Mesenchymal stem cell (in vitro differentiated cells and primary cell): ENCODE data around the gene KRT4.

Experiments used
- DNase-seq: peaks from one replicate; pipeline ENCODE4 v3.0.0-alpha.2; 2013
- H2AFZ ChIP-seq: one replicate; pipeline ENCODE4 v1.6.1; 2013; ENCODE audit warnings: low read depth, mild to moderate bottlenecking, control low read depth, inconsistent platforms, low read length, moderate library complexity
- H2AK5ac ChIP-seq: 2 replicates; pipeline ENCODE4 v1.6.1; 2013; ENCODE audit warnings: low read length, moderate library complexity, mild to moderate bottlenecking, inconsistent platforms; ENCODE audit not compliant: severe bottlenecking
- H2BK120ac ChIP-seq: one replicate; pipeline ENCODE4 v1.6.1; 2013; ENCODE audit warnings: low read depth, mild to moderate bottlenecking, inconsistent platforms, low read length, moderate library complexity
- H2BK12ac ChIP-seq, 2 experiments: one replicate each; pipeline ENCODE4 v1.6.1; 2013; ENCODE audit warnings: inconsistent platforms in 2 of 2, low read length in 2 of 2, mild to moderate bottlenecking in 2 of 2, moderate library complexity in 2 of 2, control low read depth in 1 of 2
- H2BK15ac ChIP-seq: one replicate; pipeline ENCODE4 v1.6.1; 2013; ENCODE audit warnings: mild to moderate bottlenecking, low read depth, inconsistent platforms; ENCODE audit not compliant: poor library complexity, severe bottlenecking
- H2BK5ac ChIP-seq: 2 replicates; pipeline ENCODE4 v1.6.1; 2013; ENCODE audit warnings: low read depth, mild to moderate bottlenecking, low read length, control low read depth, inconsistent platforms; ENCODE audit not compliant: poor library complexity, severe bottlenecking
- H3K14ac ChIP-seq, 2 experiments: one replicate each; pipeline ENCODE4 v1.6.1; 2013; ENCODE audit warnings: inconsistent platforms in 2 of 2, low read length in 2 of 2, control low read depth in 1 of 2, mild to moderate bottlenecking in 1 of 2, moderate library complexity in 1 of 2
- H3K18ac ChIP-seq, 2 experiments: one replicate each; pipeline ENCODE4 v1.6.1; 2013; ENCODE audit warnings: inconsistent platforms in 2 of 2, low read length in 2 of 2, control low read depth in 1 of 2, low read depth in 1 of 2, mild to moderate bottlenecking in 1 of 2
- H3K23ac ChIP-seq, 2 experiments: one replicate each; pipeline ENCODE4 v1.6.1; 2013; ENCODE audit warnings: inconsistent platforms in 2 of 2, low read length in 2 of 2, mild to moderate bottlenecking in 2 of 2, moderate library complexity in 2 of 2, control low read depth in 1 of 2
- H3K27ac ChIP-seq: 2 replicates; pipeline ENCODE4 v1.5.1; 2013; ENCODE audit warnings: mild to moderate bottlenecking, moderate library complexity, low read length, control low read depth, inconsistent platforms; ENCODE audit not compliant: poor library complexity, severe bottlenecking
- H3K27me3 ChIP-seq, 2 experiments: 2 replicates each; pipeline versions ENCODE4 v1.6.1 to v1.7.0; 2013; ENCODE audit warnings: low read length in 2 of 2, mild to moderate bottlenecking in 2 of 2, moderate library complexity in 2 of 2, control low read depth in 1 of 2, inconsistent platforms in 1 of 2; ENCODE audit not compliant: control insufficient read depth in 1 of 2, insufficient read depth in 1 of 2
- H3K36me3 ChIP-seq, 2 experiments: 2 replicates each; pipeline versions ENCODE4 v1.6.1 to v1.7.0; 2013; ENCODE audit warnings: low read length in 2 of 2, control low read depth in 1 of 2, inconsistent platforms in 1 of 2, low read depth in 1 of 2, mild to moderate bottlenecking in 1 of 2; ENCODE audit not compliant: insufficient read depth in 2 of 2, control insufficient read depth in 1 of 2
- H3K4ac ChIP-seq, 2 experiments: one replicate each; pipeline ENCODE4 v1.6.1; 2013; ENCODE audit warnings: inconsistent platforms in 2 of 2, low read length in 2 of 2, mild to moderate bottlenecking in 2 of 2, moderate library complexity in 2 of 2, control low read depth in 1 of 2, low read depth in 1 of 2
- H3K4me1 ChIP-seq: 2 replicates; pipeline ENCODE4 v1.6.1; 2013; ENCODE audit warnings: low read depth, low read length, control low read depth; ENCODE audit not compliant: control insufficient read depth, insufficient read depth
- H3K4me2 ChIP-seq: 2 replicates; pipeline ENCODE4 v1.6.1; 2013; ENCODE audit warnings: low read length, mild to moderate bottlenecking, inconsistent platforms; ENCODE audit not compliant: poor library complexity, severe bottlenecking
- H3K4me3 ChIP-seq, 2 experiments: 2 replicates each; pipeline versions ENCODE4 v1.5.1 to v1.7.0; 2013; ENCODE audit warnings: low read length in 2 of 2, mild to moderate bottlenecking in 2 of 2, control low read depth in 1 of 2, low read depth in 1 of 2; ENCODE audit not compliant: insufficient read depth in 1 of 2
- H3K79me1 ChIP-seq: replicated peaks from 2 replicates; pipeline ENCODE4 v1.6.1; 2013; ENCODE audit warnings: mild to moderate bottlenecking, control low read depth, low read length, inconsistent platforms; ENCODE audit not compliant: poor library complexity, severe bottlenecking
- H3K9ac ChIP-seq: 2 replicates; pipeline ENCODE4 v1.7.0; 2013; ENCODE audit warnings: mild to moderate bottlenecking, low read length, moderate library complexity
- H3K9me3 ChIP-seq: 2 replicates; pipeline ENCODE4 v1.7.0; 2013; ENCODE audit warnings: mild to moderate bottlenecking, low read length; ENCODE audit not compliant: control insufficient read depth
- H4K8ac ChIP-seq: one replicate; pipeline ENCODE4 v1.6.1; 2013; ENCODE audit warnings: inconsistent platforms, mild to moderate bottlenecking, low read length, moderate library complexity
- H4K91ac ChIP-seq: one replicate; pipeline ENCODE4 v1.6.1; 2013; ENCODE audit warnings: mild to moderate bottlenecking, low read length, inconsistent platforms
- WGBS: methylation state at CpG from one replicate; pipeline ENCODE4 v1.1.7; 2013; ENCODE audit warnings: mixed read lengths; 5-methylcytosine and 5-hydroxymethylcytosine counted together

Gene KRT4

DNA sequence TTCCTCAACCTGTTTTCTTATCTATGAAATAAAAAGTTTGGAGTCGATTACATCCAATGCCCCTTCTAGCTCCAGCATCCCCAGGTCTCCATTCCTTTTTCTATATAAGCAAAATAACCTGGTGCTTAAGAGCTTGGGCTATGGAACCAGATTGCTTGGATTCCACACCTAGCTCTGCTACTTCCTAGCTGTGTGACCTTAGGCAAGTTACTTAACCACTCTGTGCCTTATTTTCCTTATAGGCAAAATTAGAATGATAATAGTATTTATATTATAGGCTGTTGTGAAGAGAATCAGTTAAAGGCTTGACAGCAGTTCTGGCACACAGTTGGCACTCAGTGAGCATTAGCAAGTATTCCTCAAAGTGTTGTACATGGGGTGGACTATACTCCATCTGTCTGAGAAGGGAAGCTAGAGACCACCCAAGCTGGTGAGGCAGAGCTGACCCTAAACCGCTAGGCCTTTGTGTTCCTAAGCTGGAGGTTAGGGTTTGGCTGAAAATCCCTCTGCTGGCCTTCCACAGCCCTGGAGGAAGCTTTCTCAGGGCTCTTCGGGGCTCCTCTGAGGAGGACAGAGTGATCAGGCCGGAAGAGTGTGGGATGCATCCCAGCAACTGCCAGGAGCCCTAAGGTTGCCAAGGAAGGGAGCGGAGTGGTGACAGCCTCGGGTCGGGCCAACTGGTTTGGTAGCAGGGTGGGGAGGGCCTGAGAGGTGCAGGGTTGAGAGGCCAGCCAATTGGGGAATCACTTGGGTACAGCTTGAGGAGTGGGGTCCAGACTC is 6.0 kb upstream of the KRT4 start:
- Histone ChIP-seq H2BK5ac (no peak overlapping the region), H3K4me1 (peaks cover 2% of the 10 kb centered on the region), H3K4ac (no peak overlapping the region), H3K4me3 (no peak overlapping the region), H3K9me3 (no peaks in the 10 kb centered on the region), H3K36me3 (no peaks in the 10 kb centered on the region), H2BK120ac (no peak overlapping the region), H2AFZ (no peak overlapping the region), H3K27me3 (peaks cover 30 to 74% of the 10 kb centered on the region in 2 experiments), H4K8ac (no peak overlapping the region), H3K79me1 (no peaks in the 10 kb centered on the region), H2BK15ac (no peak overlapping the region), H3K27ac (no peak overlapping the region), H3K4me2 (no peak overlapping the region), H2AK5ac (no peak overlapping the region), H2BK12ac (no peak overlapping the region), H3K18ac (no peak overlapping the region), H3K9ac (no peak overlapping the region), H3K14ac (no peak overlapping the region), H4K91ac (no peak overlapping the region), H3K23ac (no peak overlapping the region)
- 83% methylated on average over 7 of the region's 7 CpGs for WGBS
- no peak for DNase-seq

DNA sequence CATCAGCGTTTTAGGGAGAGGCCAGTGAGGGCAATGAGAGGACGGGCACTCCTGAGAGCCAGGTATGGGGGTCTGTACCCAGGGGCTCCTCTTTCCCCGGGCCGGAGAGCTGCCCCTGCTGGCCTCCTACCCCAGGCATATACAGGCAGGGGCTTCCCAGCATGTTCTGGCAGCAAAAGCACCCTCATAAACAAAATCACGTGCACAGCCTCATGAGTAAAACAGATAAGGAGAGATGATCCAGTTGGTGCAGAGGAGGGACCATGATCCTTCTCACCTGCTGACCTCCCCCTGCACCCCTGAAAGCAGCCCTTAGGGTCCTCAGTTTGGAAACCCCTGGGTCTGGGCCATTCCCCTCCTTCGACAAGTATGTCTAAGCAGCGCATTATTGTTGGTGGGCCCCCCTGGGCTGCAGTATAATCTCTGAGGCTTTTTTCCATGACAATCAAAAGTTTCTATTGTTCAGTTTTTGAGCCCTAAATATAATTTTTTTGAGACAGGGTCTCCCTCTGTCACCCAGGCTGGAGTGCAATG is 5.0 kb upstream of the KRT4 start:
- no peak overlapping the region for H3K4me2 ChIP-seq
- H3K4me3 ChIP-seq, result no peak overlapping the region
- peaks cover 30 to 74% of the 10 kb centered on the region in 2 experiments for H3K27me3 ChIP-seq
- WGBS, result 61% methylated on average over 7 of the region's 7 CpGs
- no peak overlapping the region for H2BK120ac ChIP-seq
- no peaks in the 10 kb centered on the region for H3K79me1 ChIP-seq
- H3K27ac ChIP-seq, result no peak overlapping the region
- H3K9me3 ChIP-seq, result no peaks in the 10 kb centered on the region
- no peak overlapping the region for H3K23ac ChIP-seq
- no peak overlapping the region for H2BK12ac ChIP-seq
- no peak overlapping the region for H2AFZ ChIP-seq
- no peak overlapping the region for H3K9ac ChIP-seq
- H3K14ac ChIP-seq, result no peak overlapping the region
- no peak overlapping the region for H2BK5ac ChIP-seq
- H2AK5ac ChIP-seq, result no peak overlapping the region
- H3K4ac ChIP-seq, result no peak overlapping the region
- H3K18ac ChIP-seq, result no peak overlapping the region
- no peak overlapping the region for H4K8ac ChIP-seq
- H4K91ac ChIP-seq, result no peak overlapping the region
- H3K4me1 ChIP-seq, result peaks cover 5% of the 10 kb centered on the region
- no peaks in the 10 kb centered on the region for H3K36me3 ChIP-seq
- no peak overlapping the region for H2BK15ac ChIP-seq
- DNase-seq, result no peak

DNA sequence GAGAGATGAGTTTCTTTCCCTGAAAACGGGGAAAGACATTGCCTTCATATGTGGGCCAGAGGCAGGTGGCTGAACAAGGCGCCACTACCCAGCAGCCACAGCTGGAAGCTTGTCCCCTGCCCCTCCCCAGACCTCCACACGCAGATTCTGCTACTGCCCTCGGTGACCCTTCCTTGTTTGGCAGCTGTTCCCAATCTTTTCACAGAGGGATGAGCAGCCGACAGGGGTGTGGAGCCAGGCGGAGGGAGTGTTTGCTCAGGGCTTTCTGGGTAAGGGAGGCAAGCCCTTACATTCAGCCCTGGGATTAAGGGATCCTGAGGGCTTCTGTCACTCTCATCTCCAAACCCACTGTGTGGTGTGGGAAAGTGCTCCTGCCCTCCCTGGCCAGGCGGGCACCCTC is 4.5 kb upstream of the KRT4 start:
- Histone ChIP-seq H3K9me3 (no peaks in the 10 kb centered on the region), H3K14ac (no peak overlapping the region), H4K91ac (no peak overlapping the region), H3K36me3 (no peaks in the 10 kb centered on the region), H3K4me3 (no peak overlapping the region), H3K4ac (no peak overlapping the region), H2BK15ac (no peak overlapping the region), H3K27ac (no peak overlapping the region), H3K79me1 (no peaks in the 10 kb centered on the region), H4K8ac (no peak overlapping the region), H2AK5ac (no peak overlapping the region), H3K27me3 (peaks cover 30 to 74% of the 10 kb centered on the region in 2 experiments), H2BK12ac (no peak overlapping the region), H3K4me2 (no peak overlapping the region), H3K4me1 (peaks cover 5% of the 10 kb centered on the region), H3K18ac (no peak overlapping the region), H3K23ac (no peak overlapping the region), H3K9ac (no peak overlapping the region), H2BK120ac (no peak overlapping the region), H2BK5ac (no peak overlapping the region), H2AFZ (no peak overlapping the region)
- 68% methylated on average over 7 of the region's 7 CpGs for WGBS
- no peak for DNase-seq

DNA sequence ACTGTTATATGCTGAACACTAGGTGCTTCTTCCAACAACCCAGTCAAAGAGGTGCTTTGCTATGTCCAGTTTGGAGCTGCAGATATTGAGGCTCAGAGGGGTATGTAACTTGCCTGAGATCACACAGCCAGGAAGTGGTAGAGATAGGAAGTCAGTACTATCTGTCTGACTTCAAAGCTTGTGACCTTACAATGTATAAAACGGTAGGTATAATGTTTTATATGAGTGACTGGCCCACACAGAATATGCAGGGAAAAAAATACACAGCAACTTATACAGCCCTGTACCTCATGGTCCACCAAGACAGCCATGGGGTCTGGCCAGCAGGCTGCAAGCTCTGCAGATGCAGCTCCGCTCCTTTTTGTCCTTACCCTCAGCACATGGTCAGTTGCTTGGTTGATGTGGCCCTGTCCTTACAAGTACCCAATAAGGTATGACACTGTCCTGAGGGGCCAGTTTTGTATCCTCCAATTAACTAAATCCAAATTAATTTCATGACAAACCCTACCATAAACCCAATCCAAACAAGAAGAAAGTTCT is 3.9 kb upstream of the KRT4 start:
- Histone ChIP-seq H3K4me3 (no peak overlapping the region), H3K9ac (no peak overlapping the region), H3K36me3 (no peaks in the 10 kb centered on the region), H3K23ac (no peak overlapping the region), H3K14ac (no peak overlapping the region), H3K79me1 (no peaks in the 10 kb centered on the region), H4K91ac (no peak overlapping the region), H2BK5ac (no peak overlapping the region), H2BK120ac (no peak overlapping the region), H2AFZ (no peak overlapping the region), H3K4me2 (no peak overlapping the region), H2AK5ac (no peak overlapping the region), H3K27ac (no peak overlapping the region), H2BK12ac (no peak overlapping the region), H2BK15ac (no peak overlapping the region), H3K27me3 (peaks cover 30 to 74% of the 10 kb centered on the region in 2 experiments), H3K4me1 (peaks cover 5% of the 10 kb centered on the region), H3K9me3 (no peaks in the 10 kb centered on the region), H4K8ac (no peak overlapping the region), H3K4ac (no peak overlapping the region), H3K18ac (no peak overlapping the region)
- WGBS, result 91% methylated on average over 1 of the region's 2 CpGs
- no peak for DNase-seq
